GM19372 (cell line): ENCODE measurements around the gene ZNF285.
"Not testable (repeated sequence)": the region's sequence is repeated elsewhere in the genome, so short reads cannot be mapped to it uniquely, and the experiment has no call there.

Source experiments
- ATAC-seq: cut with Tn5 transposase; IDR thresholded peaks from one replicate; pipeline ENCODE4 v1.9.1; 2021; ENCODE audit warnings: mild to moderate bottlenecking, low read depth, moderate library complexity; ENCODE audit not compliant: unreplicated experiment

ZNF285 gene

DNA sequence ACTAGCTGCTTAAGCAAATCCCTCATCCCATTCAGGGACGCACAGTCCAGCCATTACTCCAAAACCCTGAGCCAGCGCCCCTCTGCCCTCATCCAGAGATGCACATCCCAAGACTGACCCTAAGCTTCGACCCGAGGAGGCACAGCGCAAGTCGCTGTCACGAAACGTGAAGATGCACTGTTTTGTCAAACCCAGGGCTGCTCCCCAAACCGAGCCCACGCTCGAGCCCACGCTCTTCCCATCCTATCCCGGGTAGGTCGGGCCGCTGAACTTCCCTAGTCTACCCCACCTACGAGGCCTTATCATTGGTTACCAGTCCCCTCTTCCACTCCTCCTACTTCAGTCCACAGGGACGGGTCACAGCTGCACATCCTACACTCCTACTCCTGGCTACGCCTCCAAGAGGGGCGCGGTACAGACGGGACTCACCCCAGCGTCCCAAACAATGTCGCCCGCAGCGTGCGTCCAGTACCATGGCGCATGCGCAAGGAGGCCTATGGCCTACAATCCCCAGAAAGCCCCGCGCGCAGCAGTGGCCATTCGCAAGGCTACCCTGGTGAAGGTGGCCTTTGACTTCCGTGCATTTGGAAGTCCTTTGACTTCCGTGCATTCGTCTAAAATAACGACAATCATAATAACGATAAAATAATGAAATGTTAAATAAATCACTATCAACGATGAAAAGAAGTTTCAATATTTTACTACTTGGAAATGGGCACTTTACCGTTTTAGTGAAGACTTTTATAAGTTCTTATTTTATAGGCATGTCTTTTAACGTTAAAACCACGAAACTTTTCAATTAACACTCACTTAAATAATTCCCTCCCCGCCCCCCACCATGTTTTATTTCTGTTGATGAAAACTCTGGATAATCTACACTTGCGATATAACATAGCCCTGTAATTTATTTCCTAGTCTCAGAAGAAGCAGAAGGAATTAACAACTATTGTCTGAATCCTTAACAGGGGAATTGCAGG is at the start of gene ZNF285:
Gene ZNF285 (minus strand): TSS at position 470 of the 977 bp plus-strand sequence. CDS start 4,395 bp downstream, outside the sequence.
- no peak for ATAC-seq

DNA sequence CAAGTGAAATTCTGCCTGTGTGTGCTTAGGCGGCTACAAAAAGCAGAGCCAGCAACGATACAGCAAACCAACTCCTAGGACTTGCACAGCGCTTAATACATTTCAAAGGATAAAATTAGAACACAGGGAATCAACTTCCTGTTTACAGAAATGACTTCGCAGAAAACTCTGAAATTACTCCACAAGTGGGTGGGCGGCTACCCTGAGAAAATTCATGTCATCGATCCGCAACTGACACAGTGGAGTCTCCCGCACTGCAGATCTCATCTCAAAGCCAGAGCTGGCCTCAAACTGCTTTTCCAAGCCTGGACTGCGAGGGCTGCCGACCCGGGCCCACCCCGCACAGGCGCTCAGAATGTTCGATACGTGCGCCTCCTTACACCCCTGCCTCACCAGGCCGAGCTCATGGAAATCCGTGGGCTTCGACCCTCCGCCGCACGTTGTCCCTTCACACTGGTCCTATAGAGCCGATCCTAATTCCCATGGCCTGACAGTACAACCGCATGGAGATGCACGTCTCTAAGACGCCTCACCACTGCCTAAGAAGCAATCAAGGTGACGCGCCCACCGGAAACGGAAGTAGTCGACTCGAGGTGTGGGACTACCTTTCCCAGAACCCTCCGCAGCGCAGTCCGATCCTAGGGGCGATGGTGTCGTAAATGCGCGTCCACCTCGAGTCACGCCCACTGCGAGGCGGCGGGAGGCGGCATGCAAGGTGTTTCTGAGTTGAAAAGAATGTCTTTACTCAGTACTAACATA is 46.7 kb upstream of the ZNF285 start, which contains the start of gene ZNF229:
Gene ZNF229 (minus strand): TSS at position 557 of the 759 bp plus-strand sequence. CDS start 5,625 bp downstream, outside the sequence.
- ATAC-seq: no peak

DNA sequence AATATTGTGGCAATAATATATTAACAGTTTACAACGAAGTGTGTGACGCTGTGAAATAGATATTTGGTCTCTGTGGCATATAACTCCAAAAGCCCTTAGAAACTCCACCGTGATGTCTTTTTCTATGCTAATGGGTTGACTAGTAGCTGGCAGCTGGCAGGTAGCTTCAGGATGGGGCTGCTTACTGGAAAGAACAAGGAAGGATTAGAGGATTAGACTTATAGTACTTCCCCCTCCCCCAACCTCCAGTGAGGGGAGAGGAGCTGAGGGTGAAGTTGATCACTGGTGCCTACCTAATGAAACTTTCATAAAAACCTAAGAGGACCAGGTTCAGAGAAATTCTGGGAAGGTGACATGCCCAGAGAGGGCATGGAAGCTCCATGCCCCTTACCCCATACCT is 37.0 kb upstream of the ZNF285 start:
- ATAC-seq: no peak

DNA sequence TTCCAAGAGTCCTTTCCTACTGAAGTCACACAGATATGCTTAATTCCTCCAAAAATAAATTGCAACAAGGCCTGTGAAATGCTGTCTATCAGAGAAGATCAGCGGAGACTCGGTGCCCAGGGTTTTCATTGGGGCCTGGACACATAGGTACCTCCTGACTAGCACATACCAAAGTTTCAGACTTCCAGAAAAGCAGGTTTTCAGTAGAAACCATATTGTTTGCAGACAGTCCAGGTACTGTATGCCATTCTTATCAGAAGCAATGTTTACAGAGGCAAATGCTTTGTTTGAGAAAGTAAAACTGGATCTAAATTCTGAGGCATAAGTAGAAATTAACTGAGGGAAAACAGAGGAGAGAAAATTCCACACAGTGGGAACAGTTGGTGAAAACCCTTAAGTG is 34.0 kb upstream of the ZNF285 start:
- no peak for ATAC-seq

DNA sequence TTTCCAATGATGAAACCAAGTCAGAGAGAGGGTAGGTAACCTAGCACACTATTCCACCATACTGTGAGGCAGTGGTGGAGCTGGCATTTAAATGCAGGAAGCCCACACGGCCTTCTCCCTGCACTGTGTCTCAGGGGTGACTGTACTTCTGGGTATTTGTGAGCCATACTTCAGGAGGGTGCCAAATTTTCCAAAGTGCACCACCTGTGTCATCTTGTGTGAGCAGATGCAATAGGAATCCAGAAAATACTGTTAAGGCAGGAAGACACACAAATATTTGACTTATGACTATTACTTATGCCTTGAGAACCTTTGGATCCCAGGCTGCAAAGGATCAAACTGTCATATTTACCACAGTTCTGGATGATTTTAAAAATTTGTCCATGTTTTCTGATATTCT is 29.5 kb upstream of the ZNF285 start:
- ATAC-seq: no peak

DNA sequence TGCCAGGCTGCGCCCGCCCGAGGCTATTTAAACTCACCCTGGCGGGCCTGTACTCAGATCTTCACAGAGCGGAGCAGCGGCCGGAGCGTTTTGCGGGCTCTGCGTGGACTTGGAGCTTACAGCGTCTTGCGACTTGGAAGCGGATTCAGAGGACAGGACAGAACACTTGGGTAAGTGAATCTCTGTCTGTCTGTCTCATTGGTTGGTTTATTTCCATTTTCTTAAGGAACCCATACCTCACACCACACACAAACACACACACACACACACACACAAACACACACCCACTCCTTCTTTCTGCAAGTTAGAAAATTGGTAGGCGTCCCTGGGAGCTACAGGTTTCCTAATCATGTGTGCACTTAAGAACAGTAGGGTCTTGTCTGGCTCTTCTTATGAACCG is 14.1 kb upstream of the ZNF285 start:
- ATAC-seq: not testable (repeated sequence)

DNA sequence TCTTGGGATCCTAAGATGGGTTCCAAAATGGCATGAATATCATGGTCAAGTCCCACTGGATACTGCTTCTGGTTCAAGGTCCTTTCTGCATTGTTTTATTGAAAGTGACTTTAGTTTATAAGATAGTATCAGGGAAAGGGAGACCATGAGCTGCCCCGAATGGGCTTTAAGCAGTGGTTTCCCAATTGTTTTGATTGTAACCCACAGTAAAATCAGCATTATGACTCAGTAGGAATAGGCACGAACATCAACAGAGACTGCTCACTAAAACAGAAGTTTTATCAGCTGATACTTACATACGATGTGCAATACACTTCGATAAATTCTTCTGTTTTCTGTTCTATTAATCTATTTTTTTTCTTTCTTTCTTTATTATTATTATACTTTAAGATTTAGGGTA is 12.1 kb downstream of the ZNF285 start:
- not testable (repeated sequence) for ATAC-seq

DNA sequence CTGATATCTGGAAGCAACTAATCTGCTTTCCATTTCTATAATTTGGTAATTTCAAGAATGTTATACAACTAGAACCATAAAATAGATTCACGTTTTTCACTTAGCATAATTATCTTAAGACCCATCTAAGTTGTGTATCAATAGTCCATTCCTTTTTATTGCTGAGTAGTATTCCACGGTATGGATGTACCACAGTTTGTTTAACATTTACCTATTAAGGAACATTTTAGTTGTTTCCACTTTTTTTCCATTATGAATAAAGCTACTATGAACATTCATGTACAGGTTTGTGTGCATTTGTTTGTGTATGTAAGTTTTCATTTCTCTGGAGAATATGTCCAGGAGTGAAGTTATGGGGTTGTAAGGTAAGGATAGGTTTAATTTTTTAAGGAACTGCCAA is 26.6 kb downstream of the ZNF285 start:
- ATAC-seq: no peak

DNA sequence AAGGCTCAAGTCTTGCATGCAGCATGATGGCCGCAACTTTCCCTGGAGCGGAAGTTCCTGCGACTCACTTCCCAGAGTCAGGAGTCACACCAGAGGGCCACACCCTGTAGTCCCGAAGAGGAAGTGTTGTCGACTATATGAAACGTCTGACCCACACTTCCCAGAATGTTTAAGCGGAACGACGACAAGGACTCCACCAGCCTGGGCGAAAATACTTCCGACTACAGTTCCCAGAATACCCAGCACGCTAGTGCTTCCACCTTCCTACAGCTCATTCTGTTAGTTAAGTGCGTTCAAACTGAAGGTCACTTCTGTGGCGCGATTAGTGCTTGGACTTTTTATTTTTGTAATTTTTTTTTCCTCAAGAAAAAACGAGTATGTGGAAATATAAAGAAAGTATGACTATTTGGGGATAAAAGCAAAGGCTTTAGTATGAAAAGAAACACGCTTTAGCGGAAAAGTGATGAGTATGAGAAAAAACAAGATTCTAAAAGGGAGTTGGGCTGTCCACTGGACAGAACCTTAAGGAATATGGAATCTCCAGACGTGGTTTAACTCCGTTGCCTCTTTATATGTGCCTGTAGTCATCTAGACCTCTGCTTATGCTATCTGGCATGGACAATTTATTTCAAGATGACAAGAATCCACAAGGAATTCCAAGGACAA is 29.5 kb downstream of the ZNF285 start:
- ATAC-seq: no peak

DNA sequence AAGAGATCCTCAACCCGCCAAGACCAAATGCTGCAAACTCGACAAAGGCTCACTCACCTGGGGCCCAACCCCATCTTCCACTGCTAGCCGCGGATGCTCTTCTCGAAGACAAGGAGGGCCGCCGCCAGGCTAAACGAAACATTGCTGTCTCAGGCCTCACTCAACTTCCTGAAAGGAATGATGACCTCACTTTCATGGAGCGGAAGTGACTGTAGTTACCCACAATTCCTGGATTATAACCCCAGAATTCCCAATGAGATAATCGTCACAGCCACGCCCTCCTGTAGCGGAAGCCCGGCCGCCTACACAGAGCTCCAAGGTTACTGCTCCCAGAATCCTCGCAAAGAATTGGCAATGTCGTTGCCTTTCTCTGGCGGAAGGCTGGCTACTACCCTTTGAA is 34.4 kb downstream of the ZNF285 start:
- ATAC-seq: no peak

DNA sequence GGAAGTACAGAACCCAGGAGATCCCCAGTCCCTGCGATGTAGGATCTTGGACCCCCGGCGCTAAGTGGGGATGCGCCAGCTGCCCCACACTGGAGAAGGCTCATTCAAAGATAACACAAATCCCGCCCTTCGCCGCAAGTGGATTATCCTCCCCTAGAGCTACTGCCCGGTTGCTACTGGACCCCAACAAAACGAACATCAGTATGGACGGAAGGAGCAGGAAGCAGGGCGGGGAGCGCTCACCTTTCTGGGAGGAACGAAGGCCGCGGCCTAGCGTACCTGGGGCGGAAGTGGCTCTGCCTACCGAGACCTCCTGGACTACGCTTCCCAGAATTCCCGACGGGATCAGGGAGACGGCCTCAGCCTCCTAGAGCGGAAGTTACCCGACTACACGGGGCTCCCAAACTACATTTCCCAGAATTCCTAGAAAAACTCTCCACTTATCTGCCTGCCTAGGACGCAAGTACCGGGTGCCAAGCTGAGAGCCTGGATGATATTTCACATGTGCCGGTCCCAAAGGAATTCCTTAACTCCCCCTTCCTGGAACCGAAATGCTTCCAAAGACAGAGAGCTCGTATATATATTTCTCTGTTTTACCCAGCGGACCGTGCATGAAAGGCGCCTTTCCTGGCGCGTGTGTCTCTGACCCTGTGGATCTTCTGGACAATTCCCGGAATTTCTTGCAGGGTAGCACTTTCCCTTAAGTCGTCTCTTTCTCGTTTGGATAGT is 44.9 kb downstream of the ZNF285 start, which contains the start of gene ZNF112:
Gene ZNF112 (minus strand): TSS at position 298 of the 729 bp plus-strand sequence. CDS start 16,141 bp downstream, outside the sequence.
- no peak for ATAC-seq

DNA sequence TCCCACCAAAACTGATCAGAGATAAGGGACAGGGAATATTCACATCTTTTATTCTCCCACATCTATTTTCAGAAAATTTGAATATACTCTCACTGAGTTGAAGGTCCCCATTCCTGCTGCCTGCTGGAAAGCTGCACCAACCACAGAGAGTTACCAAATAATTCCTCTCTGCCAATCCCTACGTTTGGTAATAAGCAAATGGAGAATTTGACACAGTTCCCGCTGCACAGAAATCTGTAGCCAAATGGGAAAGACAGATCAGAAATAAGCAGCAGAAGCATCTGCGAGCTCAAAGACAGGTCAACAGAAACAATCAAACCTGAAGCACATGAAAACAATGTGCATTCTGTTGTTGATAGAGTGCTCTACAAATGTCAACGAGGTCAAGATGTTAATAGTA is 54.9 kb downstream of the ZNF285 start:
- no peak for ATAC-seq

DNA sequence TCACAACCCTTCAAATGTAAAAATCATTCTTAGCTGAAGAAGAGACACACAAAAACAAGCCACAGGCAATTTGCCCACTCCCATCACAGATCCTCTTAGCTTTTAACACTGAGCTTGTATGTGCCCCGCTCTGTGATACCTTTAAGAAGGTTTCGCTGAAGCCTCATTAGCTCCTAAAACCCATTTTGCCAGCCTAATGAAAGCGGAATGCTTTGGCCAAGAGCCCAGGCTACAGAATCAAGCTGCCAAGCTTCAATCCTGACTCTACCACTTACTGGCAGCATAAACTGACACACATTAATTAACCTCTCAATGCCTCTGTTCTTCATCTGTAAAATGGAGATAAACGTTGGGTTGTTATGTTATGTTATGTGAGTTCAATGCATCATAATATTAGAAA is 55.4 kb downstream of the ZNF285 start:
- ATAC-seq: no peak

DNA sequence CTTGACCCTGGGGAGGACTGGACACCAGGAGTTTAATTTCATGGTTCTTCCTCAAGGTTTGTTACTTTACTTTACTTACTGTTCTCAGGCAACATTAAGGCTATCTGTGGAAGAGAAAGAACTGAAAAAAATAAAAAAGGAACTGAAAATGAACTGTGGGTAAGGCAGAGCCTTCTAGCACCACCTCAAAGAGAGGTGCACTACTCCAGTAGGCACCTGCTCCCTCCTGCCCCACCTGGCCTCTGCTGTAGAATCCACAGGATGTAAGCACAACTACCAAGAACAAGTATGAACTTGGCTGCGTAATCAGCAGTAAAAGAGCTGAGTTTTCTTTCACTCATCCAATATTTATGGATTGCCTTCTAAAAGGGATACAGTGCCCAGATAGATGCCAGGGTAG is 57.2 kb downstream of the ZNF285 start:
- ATAC-seq: no peak

DNA sequence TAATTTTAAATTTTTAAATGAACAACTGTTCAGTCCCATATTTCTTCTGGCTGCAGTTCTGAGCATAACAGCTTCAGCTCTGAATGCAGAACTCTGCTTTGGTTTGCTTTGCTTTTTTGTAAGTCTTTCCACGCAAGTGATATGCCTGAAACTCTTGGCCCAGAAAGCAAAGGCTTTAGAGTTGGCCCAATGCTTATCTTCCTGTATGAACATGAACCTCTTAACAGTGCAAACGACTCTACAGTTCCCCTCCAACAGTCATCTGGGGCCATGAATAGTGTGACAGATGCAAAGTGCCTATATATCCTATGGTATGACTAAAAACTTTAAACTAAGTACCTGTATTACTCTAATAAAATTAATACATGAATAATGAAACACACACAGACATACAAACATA is 59.6 kb downstream of the ZNF285 start:
- ATAC-seq: no peak

DNA sequence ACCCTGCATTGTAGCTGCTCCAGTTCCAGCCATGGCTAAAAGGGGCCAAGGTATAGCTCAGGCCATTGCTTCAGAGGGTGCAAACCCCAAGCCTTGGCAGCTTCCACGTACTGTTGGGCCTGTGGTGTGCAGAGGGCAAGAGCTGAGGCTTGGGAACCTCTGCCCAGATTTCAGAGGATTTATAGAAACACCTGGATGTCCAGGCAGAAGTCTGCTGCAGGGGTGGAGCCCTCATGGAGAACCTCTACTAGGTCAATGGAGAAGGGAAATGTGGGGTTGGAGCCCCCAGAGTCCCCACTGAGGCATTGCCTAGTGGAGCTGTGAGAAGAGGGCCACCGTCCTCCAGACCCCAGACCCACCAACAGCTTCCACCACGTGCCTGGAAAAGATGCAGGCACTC is 66.8 kb downstream of the ZNF285 start:
- ATAC-seq: not testable (repeated sequence)
